GM19351 (cell line): ENCODE measurements around the gene PANX3.

Experiments used
- ATAC-seq: cut with Tn5 transposase; IDR thresholded peaks from one replicate; pipeline ENCODE4 v1.9.1; 2021; ENCODE audit warnings: mild to moderate bottlenecking, moderate library complexity; ENCODE audit not compliant: unreplicated experiment

The PANX3 gene

DNA sequence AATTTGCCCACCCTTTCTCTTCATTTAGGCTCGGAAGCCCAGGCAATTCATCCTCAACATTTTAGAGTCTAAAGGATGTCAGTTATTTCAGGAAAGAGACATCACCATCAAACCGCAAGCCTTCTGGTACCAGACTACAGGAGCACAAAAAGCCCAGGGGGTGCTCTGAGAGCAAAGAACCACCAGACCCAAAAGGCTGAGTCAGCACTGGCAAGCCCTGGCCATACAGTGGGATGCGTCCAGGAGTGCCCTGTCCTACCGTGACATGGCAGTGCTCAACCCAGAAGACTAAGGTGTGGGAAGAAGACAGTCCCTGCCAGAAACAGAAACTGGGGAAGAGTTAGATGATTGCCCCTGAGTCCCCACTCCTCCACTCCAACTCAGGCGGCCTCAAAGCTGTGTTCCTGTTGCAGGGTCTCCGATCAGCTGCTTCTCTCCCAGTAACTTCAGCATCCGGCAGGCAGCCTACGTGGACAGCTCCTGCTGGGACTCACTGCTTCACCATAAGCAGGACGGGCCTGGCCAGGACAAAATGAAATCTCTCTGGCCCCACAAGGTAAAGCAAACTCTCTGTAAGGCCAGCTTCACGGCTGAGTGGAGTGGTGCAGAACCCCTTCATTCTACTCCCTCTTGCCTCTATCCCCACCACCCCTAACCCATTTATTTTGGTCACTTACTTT, 1.5 kb downstream of the PANX3 start:
- no peak for ATAC-seq

- ATAC-seq, result no peak
Observed at GRCh38 chr11:124618863-124619262, 7.6 kb downstream of the PANX3 start.

DNA sequence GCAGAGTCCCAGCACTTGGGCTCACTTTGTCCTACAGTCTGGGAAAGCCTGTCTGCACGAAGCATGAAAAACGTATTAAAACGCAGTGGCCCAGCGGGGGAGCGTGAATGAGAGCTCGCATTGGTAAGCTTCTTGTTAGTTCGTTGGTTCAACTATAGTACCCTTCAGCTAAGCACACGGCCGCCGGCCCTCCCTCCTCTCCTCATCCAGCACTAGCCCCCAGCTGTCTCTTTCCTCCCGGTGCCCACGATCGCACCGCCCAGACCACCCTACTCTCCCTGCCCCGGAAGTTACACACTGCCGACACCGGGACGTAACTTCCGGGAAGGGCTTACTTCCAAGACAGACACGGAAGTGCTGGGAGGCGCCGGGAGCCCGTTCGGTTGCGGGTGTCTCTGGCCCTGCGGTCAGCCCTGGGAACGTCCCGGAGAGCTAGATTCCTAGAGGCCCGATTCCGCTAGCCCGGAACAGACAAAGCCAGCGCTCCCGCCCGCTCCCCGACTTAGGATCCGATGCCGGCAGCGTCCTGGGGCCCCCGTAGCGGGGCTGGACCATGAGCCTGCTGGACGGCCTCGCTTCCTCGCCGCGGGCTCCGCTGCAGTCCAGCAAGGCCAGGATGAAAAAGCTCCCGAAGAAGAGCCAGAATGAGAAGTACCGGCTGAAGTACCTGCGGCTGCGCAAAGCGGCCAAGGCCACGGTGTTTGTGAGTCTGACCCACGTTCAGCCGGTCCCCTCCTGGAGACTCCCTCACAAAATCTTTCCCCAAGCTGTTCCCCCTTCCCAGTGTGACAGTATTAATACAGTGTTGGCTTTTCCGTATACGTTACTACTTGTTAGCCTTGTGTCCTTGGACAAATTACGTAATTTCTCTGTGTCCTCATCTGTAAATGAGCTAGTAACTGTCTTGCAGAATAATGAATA, 11.6 kb downstream of the PANX3 start, which contains the start of gene TBRG1:
Gene TBRG1 (plus strand): TSS at position 334 of the 921 bp plus-strand sequence. CDS start 220 bp downstream, at position 554.
- ATAC-seq, result peak; percentile 98

- ATAC-seq, result no peak
Observed at GRCh38 chr11:124623861-124624525, 12.8 kb downstream of the PANX3 start.

DNA sequence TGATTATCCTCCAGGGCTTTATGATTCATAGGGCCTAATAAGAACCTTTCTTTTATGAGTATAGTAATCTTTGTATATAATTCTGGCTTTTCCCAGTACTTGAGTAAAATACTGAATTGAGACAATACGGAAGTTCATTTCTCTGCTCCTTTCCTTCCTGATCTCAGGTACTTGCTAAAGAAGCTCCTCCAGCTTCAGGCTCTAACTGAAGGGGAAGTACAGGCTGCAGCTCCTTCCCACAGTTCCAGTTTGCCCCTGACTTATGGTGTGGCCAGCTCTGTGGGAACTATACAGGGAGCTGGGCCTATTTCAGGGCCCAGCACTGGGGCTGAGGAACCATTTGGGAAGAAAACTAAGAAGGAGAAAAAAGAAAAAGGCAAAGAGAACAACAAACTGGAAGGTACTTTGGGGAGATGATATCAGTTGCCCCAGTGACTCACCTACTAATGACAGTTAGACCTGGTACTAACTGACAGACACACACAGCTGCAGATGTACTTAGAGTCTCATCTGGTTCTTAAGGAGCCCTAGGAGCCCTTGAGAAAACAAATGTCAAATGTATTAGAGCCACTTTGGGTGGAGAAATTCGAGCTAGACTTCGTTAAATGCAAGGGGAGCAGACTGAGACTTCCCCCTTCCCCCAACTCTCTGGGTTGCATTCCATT, 14.4 kb downstream of the PANX3 start:
- no peak for ATAC-seq

DNA sequence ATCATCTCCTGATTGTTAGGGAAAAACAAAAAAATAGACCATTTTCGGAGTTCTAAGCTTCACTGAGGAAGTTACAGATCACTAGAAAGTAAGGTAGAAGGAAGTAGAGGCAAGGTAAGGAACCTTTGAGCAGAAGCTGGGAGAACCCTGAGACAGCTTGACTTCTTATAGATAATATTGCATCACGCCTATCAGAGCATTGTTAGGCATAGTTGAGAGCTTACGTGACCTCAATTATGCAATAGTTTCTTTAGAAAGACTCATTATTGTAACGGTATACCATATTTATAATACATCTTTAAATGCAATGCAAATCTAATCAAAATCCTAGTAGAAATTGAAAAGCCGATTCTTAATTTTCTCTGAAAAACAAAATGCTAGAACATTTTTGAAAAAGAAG, 16.3 kb downstream of the PANX3 start:
- no peak for ATAC-seq

DNA sequence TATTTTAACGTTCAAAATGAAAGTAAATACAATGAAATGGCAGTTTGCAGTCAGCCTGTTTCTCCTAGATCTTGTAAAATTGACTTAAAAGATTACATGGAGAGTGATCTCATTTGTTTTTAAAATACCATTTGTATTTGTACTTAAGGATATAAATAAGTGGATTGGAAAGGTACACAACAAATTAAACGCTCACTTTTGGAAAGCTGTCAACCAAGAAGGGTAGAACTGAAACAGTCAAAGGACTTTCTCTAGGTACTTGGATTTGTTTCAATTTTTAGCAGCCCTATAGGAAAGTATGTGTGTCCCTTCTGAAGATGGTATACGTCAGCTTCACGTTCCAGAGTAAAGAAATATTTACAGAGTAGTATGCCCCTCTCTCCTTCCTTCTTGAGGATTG, 18.7 kb downstream of the PANX3 start:
- ATAC-seq, result no peak

DNA sequence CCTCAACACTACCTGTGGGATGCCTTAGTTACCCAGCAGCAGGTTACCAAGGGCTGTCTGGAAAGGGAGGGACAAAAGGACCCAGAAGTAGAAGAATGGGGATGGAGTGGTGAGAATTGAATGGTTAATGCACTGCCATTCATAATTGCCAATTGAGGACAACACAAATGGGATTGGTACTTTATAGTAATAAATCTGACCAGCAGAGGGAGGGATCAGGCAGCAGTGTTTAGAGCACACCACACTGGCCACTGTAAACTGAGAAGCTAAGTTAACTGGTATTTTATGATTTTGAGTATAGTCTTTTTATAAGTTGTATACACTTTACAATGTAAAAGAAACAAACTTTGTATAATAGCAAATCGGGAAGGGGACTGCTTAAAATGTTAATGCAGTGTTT, 22.1 kb downstream of the PANX3 start:
- ATAC-seq, result no peak

DNA sequence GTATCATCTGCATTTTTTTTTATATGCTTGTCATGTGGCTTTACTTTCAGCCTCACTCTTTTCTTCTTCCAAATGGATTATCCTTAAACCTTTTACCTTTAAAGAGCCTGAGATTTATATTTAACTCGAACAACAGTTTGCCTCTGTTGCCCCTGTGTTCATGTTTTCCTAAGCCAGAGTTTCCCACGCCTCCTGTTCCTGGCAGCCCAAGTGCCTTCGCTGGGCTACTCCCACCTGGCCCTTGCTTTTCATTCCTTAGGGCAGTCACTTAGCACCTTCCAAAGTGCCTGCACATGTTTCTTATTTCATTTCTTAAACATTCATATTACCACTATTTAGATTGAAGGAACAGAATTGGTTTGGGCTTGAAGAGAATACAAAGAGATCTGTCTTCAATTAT, 24.7 kb downstream of the PANX3 start:
- no peak for ATAC-seq

GRCh38 chr11:124638500-124638899, 27.3 kb downstream of the PANX3 start:
- ATAC-seq, result no peak

DNA sequence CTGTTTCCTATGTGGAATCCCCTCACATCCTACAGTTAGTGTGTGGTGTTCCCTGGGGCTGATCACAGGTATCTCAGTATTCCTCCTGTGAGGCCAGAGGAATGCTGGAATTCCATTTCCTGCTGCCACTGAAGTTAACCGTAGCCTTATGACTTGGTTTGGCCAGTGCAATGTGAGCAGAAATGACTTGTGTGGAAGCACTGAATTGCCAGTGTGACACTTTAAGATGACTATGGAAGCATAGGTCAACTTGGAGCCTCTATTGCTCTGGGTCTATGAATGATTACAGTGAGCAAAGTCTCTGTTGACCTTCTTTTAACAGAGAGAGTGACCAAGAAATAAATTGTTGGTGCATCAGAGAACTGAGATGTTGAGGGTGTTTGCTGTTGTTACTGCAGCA, 28.0 kb downstream of the PANX3 start:
- ATAC-seq, result no peak

DNA sequence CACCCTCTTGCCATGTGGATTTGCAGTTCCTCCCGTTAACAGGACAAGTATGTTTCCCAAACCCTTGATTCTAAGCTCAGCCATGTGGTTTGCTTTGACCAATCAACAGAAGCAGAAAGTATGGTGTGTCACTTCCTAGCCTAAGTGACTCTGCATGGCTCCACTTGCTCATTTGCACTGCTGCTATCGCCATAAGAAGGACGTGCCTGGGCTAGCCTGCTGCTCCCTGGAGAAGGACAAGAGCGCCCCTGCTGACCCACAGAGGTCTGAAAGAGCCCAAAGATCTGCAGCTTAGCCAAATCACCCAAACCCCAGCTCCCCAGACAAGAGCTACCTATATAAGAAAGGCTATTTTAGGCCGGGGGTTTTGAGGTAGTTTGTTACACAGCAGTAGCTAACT, 29.4 kb downstream of the PANX3 start:
- ATAC-seq, result no peak

GRCh38 chr11:124642628-124643027, 31.4 kb downstream of the PANX3 start:
- no peak for ATAC-seq

- no peak for ATAC-seq
Observed at GRCh38 chr11:124643042-124643604, 31.9 kb downstream of the PANX3 start.

DNA sequence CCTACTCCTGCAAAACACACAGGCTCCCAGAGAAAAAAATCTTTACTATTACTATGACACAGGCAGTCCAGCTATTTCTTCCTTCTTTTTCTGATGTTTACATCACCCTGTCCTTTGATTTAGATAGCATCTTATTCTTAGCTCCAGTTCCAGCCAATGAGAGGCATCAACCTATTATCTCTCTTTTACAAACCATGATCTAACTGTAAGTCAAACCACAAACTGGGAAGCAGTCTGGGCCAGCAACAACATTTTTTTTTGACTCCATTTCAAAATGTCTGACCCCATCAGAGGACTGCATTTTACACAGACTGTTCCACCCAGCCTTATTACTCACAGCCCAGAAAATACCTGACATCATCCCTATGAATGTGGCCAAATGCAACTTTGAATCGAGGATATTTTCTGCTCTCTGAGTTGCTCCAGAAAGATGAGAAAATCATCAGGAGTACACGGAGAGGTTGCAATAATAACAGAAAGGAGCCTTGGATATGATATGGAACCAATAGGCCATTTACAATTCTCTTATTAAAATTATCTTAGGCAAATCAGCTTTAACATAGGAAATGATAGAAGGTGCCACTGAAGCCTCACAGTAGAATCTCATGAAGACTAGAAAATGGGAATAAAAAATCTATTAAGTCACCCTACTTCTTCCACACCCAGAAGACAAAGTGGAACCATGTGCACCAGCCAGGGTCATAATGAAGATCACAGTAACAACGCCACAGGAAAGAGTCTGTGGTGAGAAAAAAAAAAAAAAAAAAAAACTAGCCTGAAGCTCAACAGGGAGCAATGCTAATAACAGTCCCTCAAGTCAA, 32.6 kb downstream of the PANX3 start:
- no peak for ATAC-seq

DNA sequence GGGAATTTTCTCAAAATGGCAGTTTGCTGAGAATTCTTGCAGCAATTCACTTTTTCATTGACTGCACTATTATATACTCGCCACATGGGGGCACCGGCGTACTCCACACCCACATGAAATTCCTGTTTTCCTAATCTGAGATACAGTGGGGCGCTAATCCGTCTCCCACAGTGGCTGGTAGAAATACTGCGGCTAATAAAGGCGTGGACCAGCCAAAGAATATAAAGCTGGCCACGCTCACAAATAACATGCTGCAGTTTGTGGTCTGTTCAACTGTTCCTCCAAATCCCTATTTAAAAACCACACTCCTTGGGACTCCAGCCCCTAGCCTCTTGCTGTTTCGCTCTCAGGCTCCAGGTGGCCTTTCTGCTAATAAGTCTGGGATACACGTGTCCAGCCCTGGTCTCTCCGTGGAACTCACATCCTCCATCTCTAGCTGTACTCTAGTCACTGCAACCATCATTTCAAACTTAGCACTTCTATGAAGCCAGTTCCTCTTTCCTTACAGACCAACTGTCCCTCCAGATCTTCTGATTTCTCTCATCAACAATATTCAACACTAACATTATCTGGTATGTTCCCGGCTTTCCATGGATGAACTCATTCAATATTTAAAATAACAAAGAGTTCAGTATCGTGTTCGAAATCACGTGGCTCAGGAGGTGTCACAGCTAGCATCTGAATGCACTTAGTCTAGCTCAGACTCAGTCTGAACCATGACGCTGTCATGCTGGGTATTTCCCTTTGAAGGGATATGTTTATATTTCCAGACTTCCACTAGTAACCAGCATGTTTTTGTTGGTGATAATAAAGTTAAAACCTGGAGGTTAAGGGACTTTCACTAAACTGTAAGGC, 33.4 kb downstream of the PANX3 start:
- ATAC-seq, result peak; percentile 69

DNA sequence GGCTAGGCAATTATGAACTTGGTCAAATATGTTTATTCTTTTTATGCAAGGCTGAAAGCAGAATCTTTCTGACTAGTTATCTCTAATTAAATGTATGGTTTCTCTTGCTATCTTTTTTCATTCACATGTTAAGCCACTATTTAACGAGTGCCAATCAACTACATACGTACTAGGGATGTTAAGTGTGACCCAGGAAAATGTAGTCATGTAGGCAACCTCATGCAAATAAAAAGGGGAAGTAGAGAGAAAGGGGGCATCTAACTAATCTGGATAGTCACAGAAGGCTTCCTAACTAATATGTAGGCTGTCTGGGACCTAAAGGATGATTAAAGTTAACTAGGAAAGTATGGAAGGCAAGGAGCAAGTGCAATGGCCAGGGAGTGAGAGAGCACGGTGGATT, 34.9 kb downstream of the PANX3 start:
- peak; percentile 60 for ATAC-seq

- ATAC-seq, result no peak
Observed at GRCh38 chr11:124648610-124649009, 37.4 kb downstream of the PANX3 start.
